HG03175 (cell line): ENCODE data around the gene CACNA1F.

Experiments
- ATAC-seq: cut with Tn5 transposase; IDR thresholded peaks from one replicate; pipeline ENCODE4 v1.9.1; 2021; ENCODE audit warnings: mild to moderate bottlenecking, moderate library complexity; ENCODE audit not compliant: unreplicated experiment

Gene CACNA1F

GRCh38 chrX:49231333-49232000 lies 1.7 kb downstream of the CACNA1F start:
- ATAC-seq = no peak

- peak; percentile 60 for ATAC-seq
These were observed 2.5 kb downstream of the CACNA1F start for GRCh38 chrX:49230500-49231232.

GRCh38 chrX:49228185-49228584 lies 5.0 kb downstream of the CACNA1F start:
- ATAC-seq = no peak

- ATAC-seq = no peak
These were observed 5.4 kb downstream of the CACNA1F start for GRCh38 chrX:49227726-49228125.

- no peak for ATAC-seq
These were observed 6.2 kb downstream of the CACNA1F start for GRCh38 chrX:49226946-49227345.

- no peak for ATAC-seq
These were observed 7.3 kb downstream of the CACNA1F start for GRCh38 chrX:49225858-49226257.

- ATAC-seq = no peak
These were observed 11.3 kb downstream of the CACNA1F start for GRCh38 chrX:49221868-49222267.

- ATAC-seq = no peak
These were observed 13.0 kb downstream of the CACNA1F start for GRCh38 chrX:49220100-49220499.

GRCh38 chrX:49214996-49215526 lies 18.1 kb downstream of the CACNA1F start:
- ATAC-seq = no peak

- no peak for ATAC-seq
These were observed 18.7 kb downstream of the CACNA1F start for GRCh38 chrX:49214416-49214815.

- no peak for ATAC-seq
These were observed 20.3 kb downstream of the CACNA1F start for GRCh38 chrX:49212861-49213260.

GRCh38 chrX:49212209-49212608 lies 20.9 kb downstream of the CACNA1F start:
- no peak for ATAC-seq

- no peak for ATAC-seq
These were observed 22.1 kb downstream of the CACNA1F start for GRCh38 chrX:49211074-49211473.

- no peak for ATAC-seq
These were observed 22.7 kb downstream of the CACNA1F start for GRCh38 chrX:49210406-49210805.

- no peak for ATAC-seq
These were observed 23.5 kb downstream of the CACNA1F start for GRCh38 chrX:49209434-49210251.

GRCh38 chrX:49208399-49208798 lies 24.7 kb downstream of the CACNA1F start:
- no peak for ATAC-seq

GRCh38 chrX:49206543-49206942 lies 26.6 kb downstream of the CACNA1F start:
- ATAC-seq = no peak

- no peak for ATAC-seq
These were observed 27.7 kb downstream of the CACNA1F start for GRCh38 chrX:49205443-49205842.

- ATAC-seq = no peak
These were observed 28.4 kb downstream of the CACNA1F start for GRCh38 chrX:49204709-49205108.

- ATAC-seq = no peak
These were observed 29.1 kb downstream of the CACNA1F start for GRCh38 chrX:49204017-49204416.

- ATAC-seq = no peak
These were observed 29.6 kb downstream of the CACNA1F start for GRCh38 chrX:49203536-49203935.
